ENCODE data around the gene HACD2.

Gene HACD2

DNA sequence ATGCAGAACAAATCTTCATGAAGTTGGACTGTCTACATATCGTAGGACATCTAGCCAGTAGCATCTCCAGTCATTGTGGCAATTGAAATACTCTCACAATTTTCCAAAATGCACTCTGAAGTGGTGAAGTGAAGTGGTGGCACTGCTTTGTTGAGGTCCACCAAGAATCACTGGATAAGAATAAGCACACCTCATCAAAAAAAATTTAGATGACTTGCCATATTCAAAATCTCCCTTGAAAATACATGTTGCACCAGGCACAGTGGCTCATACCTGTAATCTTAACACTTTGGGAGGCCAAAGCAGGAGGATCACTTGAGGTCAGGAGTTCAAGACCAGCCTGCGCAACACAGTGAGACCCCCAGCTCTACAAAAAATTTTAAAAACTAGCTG lies 12.9 kb downstream of the HACD2 start:
- DNase-seq (ENCODE audit: low read depth in 1 of 2, low spot score in 1 of 2), result no peak

DNA sequence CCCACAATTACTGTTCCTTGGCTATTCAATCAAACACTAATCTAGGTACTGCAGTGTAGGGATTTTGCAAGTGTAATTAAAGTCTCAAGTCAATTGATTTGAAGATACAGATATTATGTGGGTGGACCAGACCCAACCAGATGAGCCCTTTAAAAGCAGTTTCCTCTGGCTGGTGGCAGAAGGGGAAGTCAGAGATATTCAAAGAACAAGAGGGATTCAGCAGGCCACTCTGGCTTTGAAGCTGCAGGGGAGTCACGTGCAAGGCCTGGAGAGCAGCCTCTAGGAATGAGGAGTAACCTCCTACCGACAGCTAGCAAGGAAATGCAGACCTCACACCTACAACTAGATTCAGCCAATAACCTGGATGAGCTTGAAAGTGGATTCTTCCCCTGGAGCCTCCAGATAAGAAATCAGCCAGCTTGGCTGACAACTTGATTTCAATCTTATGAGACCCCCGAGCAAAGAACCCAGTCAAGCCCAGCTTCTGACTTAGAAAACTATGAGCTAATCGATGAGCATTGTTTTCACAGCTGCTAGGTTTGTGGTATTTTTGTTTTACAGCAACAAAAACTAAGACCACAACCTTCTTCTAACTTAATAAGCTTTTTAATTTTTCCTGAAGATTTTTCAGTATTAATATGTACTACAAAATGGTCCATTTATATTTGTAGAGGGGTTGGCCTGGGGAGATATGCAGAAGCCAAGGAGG lies 13.4 kb downstream of the HACD2 start:
- DNase-seq (ENCODE audit: low read depth in 1 of 2, low spot score in 1 of 2), result no peak

DNA sequence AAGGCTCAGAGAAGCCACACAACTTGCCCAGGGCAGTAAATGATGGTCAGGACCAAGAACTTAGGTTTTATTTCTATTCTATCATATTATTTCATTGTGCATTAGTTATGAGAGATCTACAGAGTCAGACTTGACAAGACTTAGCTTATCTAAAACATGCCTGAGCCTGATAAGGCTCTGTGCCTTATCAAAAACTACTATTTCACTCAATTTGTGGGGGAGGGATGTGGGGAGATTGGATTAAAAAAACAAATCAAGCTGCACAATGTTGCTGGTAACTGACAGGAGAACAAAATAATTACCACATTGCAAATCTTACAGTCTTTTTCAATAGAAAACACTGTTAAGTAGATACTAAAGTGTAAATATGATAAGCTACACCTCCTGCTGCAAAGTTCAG lies 16.0 kb downstream of the HACD2 start:
- no peak for DNase-seq (ENCODE audit: low read depth in 1 of 2, low spot score in 1 of 2)

DNA sequence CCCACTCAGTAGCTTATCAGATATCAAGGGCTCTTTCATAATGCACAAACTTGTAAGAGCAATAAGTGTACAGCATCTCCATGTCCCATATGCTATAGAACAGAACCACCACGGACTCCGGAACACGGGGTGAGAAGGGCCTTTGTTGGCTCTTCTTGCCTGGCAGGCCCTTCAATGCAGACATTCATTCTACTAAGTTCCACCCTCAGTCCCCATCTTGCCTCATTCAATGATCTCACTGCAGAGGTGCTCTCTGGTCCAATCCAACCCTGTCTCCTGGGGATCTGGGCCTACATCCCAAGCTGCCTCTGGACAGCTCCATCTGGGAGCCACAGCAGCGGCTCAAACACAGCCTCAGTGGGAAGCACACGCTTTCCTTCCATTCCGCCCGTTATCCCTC lies 16.8 kb downstream of the HACD2 start:
- DNase-seq (ENCODE audit: low read depth in 1 of 2, low spot score in 1 of 2), result no peak

DNA sequence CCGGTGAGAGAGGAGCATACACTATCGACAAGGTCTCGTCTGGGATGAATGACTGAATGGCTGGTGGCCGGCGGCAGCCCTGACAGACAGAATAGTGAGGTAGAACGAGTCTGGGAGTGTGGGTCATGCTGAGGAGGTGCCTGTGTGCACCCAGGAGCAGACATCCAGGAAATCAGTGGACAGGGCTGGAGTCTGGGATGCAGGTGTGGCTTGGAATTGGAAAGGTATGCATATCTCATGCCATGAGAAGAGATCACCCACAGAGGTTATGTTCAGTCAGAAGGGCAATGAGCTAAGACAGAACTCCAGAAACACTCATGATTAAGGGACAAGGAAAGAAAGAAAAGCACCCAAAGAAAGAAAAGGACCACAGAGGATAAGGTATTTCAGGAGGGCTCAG lies 20.8 kb downstream of the HACD2 start:
- DNase-seq (ENCODE audit: low read depth in 1 of 2, low spot score in 1 of 2), result no peak

DNA sequence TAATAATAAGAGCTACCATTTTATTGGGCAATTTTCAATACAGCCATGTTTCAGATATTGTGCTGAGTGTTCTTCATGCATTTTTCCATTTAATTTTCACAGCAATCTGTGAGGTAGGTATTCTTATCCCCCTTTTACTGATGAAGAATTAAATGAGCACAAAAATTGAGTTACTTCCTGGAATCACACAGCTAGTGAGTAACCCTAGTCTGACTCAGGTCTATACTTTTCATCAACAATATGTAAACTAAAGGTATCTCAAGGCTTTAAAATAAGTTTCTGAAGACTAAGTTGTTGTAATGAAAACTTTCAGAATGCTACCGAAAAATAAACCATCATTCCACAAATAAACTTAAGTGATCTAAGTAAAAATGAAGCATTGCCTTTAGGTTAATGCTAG lies 22.3 kb downstream of the HACD2 start:
- DNase-seq (ENCODE audit: low read depth in 1 of 2, low spot score in 1 of 2), result no peak

DNA sequence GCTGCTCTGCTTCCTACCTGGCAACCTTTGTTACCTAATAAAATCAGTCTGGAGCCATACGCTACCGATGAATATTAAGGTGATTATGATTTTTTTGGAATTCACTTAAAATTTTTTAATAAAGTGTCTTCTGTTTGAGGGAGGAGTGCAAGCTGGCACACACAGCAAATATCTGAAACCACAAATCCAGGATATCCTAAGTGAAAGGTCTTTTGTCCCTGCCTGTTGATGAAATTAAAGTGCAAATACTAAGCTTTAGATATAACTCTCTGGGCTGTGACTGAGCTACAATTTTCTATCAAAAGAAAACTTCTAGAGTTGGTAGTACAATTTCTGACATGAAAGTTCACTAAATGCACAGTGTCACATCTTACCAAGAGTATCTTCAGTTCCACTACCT lies 23.7 kb downstream of the HACD2 start:
- no peak for DNase-seq (ENCODE audit: low read depth in 1 of 2, low spot score in 1 of 2)

DNA sequence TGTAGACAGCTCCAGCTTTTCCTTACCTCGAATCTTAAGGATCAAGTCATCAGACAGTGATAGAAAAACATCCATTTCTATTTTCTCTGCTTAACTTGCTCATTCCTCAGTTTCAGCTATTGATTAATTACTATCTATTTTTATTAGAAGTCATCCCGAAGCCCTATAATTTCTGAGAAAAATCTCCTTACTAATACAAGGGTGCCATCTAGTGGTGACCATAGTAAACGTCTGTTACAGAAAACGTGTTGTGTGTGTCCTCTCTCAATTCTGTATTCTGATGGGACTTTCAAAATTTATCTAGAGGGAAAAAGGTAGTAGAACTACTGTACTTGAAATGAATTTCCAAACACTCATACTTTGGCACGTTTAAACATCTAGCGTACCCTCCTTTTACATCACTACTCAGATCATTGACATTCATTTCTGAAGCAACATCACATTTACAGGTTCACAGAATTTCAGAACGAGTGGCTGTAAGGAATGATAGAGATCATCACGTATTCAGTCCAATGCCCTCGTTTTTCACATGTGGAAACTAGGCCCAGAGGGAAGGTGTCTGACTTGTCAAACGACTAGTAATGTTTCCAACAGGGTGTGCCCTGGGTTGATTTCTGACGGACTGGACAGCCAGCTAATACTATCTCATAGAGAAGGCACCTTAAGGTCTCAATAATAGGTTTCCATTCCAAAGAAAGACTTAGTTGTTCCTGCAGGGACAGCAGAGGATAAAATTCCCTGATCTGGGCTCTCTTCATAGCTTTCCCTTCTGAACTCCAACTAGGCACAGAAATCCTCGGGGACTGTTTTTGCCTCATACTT lies 25.6 kb downstream of the HACD2 start:
- DNase-seq (ENCODE audit: low read depth in 1 of 2, low spot score in 1 of 2), result no peak

DNA sequence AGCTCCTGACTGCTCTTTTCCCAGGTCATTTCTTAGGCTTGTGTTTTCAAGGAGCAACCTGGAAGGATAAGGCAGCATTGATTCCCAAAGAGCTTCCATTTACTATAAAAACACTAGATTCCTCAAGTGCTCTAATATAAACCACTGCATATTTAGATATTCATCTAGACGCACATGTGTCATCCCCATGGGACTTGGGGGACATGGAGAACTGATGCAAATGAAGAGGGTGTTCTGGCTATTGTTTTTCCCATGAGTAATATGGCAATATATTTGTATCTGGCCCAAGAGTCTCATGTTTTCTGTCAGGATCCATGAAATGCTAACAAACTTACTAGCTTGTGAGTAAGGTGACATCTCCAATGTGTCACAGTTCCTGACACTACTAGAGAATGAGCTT lies 31.3 kb downstream of the HACD2 start:
- no peak for DNase-seq (ENCODE audit: low read depth in 1 of 2, low spot score in 1 of 2)

DNA sequence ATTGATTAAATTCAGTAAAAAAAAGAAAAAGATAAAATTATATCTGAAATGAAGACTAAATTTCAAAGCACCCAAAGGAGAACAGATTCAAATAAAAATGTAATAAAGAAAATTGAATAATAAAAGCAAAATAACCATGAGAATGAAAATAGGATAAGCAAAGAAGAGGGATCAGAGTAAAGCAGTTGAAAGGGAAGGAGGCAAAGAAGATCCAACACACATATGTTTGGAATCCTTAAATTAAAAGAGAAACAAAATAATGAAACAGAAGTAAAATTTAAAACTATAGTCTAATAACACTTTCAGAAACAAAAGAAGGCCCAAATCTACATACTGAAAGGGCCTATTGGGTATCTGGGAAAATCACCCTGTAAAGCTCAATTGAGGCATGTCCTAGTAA lies 32.1 kb downstream of the HACD2 start:
- DNase-seq (ENCODE audit: low read depth in 1 of 2, low spot score in 1 of 2), result no peak

DNA sequence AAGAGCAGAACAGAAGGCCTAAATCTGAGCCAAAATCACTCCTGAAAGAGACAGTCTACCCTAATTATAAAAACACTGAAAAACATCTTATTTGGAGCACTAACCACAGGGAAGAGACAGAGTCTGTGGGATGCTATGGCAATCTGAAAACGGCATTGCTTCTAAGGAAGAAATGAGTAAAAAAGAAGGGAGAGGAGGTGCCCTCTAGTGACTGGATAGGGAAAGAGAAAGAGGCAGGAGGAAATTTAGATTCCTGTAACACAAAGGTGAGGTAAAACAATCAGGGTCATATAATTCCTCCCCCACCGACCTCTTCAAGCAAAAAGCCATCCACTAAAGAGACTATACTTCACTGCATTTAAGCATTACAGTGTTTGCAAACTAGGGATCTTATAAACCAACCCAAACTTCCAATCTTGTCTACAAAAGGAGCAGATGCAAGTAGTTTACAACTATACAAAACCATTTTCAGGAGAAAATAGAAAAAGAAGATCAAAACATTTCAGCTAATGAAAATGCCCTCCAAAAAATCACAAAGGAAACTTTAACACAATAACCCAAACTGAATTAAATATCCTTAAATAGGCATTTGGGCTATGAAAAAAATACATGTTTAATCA lies 32.6 kb downstream of the HACD2 start:
- no peak for DNase-seq (ENCODE audit: low read depth in 1 of 2, low spot score in 1 of 2)

DNA sequence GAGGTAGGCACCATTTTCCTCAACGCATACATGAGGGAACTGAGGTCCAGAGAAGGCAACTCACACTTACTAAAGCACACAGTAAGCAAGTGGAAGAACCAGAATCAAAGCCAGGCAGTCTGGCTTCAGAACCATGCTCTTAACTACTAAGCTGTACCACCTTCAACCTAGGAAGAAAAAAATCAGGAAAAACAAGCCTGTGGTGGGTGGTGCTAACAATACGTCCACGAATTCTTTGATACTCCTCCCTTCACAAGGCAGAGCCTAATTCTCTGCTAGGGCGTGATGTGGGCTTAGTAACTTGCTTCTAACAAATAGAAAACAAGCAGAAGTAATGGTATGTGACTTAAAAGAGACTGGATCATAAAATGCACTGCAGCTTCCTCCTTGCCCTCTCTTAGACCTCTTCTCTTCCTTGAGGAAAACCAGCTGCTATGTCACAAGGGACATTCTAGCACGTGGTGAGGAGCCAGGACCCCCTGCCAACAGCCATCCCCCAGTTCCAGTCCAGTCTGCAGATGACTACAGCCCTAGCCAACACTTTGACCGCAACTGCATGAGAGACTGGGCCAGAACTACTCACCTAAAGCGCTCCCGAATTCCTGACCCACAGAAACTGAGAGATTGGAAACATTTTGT lies 36.9 kb downstream of the HACD2 start:
- DNase-seq (ENCODE audit: low read depth in 1 of 2, low spot score in 1 of 2), result no peak

DNA sequence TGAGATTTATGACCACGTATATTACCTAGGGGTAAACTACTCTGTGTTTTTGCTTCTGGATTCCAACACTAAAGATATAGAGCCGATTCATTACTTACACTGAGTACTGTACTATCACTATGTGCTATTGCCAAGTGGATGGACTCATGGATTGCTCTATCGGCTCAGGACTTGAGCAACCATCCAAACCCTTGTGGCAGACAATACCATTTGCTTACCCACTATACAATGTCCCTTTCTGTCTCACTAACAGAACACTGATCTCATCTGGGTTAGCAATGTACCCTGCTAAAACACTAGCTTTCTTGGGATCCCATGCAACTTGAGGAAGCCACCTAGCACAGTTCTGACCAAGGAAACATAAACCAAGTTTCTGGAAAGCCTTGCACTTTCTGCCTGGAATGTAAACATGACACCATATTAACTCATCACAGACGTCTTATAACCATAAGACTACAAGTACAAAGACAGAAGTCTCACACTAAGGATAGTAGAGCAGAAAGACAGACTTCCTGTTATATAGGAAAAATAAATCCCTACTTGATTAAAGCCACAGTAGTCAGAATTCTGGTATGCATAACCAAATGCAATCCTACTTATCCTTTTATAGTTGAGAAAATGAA lies 38.6 kb downstream of the HACD2 start:
- DNase-seq (ENCODE audit: low read depth in 1 of 2, low spot score in 1 of 2), result no peak

DNA sequence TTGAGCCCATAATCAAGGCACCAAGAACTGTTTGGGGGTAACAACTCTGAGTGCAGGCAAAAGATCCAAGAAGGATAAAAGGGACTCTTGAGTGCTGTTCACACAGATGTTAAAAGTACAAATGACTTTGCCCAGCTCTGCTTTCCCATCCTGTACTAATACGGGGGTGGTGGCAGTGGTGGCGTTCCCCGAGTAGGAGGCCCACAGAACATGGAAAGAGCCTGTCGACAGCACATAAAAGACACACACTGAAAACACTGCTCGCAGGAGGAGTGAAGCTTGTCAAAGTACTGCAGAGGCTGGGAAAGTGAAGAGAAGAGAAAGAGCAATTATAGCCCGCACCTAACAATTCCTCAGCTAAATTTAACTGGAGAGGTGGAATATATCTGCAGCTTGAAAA lies 40.9 kb downstream of the HACD2 start:
- no peak for DNase-seq (ENCODE audit: low read depth in 1 of 2, low spot score in 1 of 2)

DNA sequence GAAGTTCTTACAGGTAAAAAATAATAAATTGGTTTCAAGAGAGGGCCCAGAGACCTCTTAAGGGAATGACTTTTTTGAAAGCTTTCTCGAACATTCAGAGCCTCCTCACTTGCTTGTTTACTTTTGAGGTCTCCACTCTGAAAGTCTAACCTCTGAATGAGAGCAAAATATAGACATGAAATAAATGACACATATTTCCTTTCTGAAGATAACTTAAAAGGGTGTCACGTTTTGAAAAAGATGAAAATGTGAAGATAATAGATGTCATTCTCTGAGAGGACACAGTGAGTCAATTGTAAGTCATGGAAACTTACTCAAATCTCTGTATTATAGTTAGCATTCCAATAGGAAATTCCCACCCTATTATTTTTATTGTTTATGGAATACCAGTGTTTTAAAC lies 44.6 kb downstream of the HACD2 start:
- DNase-seq (ENCODE audit: low read depth in 1 of 2, low spot score in 1 of 2), result no peak

DNA sequence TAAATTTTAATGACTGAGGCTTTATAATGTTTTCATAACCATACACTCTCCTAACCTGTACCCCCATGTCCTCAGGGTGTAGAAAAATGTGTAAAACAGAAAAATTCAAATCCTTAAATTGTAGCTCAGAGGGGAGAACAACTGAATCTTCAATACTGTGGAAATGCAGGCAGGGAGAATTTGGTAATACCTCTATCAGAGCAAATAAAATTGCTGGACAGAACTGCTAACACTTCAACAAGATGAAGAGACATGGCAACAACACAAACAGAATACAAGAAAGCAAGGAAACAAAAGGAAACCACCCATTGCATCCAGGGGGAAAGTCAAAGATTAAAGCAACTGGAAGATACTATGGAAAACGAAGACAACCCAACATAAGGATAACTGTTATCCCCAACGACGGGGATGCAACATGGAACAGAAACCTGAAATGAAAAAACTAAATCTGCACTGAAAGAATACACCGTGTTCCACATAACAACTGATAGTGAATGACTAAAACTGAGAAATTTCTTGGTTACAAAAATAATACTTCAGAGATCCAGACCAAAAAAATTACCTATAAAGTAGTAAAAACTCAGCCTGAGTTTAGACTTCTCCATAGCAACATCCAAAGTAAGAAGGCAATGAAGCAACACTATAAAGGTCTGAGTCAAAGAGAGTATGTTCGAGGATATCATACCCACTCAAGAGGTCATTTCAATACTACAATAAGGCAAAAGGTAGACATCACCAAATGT lies 48.5 kb downstream of the HACD2 start:
- no peak for DNase-seq (ENCODE audit: low read depth in 1 of 2, low spot score in 1 of 2)

DNA sequence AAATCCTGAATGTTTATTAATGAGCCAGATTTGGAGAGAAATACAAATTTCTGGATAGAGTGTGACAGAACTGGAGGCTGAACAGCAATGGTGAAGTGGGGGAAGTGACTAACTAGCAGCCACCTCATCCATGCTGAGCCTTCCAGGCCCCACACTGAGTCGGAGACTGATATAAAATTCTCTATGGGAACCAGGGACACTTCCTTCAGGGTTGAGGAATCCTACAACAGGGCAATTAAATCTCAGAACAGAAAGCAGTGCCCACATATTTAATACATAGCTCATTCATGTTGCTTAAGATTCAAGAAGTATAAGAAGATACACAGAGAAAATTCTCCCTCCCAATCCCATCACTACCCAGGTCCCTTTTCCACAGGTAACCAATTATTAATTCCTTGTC lies 49.3 kb downstream of the HACD2 start:
- DNase-seq (ENCODE audit: low read depth in 1 of 2, low spot score in 1 of 2), result no peak

DNA sequence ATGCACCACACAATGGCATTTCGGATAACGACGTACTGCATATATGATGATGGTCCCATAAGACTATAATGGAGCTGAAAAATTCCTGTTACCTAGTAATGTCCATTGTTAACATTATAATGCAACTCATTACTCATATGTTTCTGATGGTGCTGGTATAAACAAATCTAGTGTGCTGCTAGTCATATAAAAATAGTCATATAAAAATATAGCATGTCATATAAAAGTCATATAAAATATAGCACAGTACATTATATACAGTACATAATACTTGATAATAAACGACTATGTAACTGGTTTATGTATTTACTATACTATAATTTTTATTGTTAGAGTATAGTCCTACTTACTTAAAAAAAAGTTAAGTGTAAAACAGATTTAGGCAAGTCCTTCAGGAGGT lies 50.6 kb downstream of the HACD2 start:
- DNase-seq (ENCODE audit: low read depth in 1 of 2, low spot score in 1 of 2), result no peak

DNA sequence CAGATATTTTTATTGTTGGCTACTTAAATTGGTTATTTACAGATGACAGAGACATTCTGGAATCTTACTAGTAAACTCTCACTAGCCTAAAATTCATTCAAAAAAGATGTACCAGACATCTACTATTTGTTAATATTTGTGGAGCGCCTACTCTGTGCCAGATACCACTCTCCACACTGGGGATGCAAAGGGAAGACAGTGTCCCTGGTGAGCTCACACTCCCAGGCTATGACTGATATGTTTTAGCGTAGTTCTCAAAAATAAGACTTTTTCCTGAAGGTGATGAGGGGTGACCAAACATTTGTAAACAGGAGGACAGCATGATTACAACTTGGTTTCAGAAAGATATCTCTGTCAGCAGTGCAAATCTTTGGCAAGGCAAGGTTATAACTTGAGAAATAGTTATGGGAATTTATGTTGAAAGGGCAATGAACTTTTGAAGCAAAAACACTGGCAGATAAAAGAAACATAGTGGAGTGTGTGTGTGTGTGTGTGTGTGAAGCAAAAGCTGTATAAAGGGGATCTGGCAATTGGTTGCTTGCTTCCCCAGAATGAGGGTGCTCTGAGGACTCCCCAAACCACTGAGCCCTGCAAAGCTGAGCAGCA lies 51.2 kb downstream of the HACD2 start:
- no peak for DNase-seq (ENCODE audit: low read depth in 1 of 2, low spot score in 1 of 2)

DNA sequence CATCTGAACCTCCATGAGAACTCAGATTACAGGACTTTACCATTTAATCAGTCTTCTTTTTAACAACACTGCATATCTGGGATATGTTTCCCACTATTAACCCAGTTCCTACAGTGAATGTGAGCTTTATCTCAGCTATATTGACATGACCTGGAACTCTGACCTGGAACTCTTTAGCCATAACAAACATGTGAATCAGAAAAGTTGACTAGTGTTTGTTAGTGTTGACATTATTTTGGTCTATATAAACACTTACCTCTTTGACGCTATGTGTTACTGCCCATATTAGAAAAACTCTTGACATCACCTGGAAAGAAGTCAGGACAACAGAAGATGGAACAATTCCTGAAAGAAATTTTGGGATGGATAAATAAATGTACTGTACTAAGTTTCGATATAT lies 56.7 kb downstream of the HACD2 start:
- no peak for DNase-seq (ENCODE audit: low read depth in 1 of 2, low spot score in 1 of 2)

Data from activated T-helper 1 cell treated with anti-CD3 and anti-CD28 coated beads, Interleukin-2, amount 50 U/mL, for 16 hours (primary cell).